ENCODE data around the gene EXT2.
A peak's percentile ranks its signal among the peaks of the same experiment; 100 is the strongest.

The EXT2 gene

DNA sequence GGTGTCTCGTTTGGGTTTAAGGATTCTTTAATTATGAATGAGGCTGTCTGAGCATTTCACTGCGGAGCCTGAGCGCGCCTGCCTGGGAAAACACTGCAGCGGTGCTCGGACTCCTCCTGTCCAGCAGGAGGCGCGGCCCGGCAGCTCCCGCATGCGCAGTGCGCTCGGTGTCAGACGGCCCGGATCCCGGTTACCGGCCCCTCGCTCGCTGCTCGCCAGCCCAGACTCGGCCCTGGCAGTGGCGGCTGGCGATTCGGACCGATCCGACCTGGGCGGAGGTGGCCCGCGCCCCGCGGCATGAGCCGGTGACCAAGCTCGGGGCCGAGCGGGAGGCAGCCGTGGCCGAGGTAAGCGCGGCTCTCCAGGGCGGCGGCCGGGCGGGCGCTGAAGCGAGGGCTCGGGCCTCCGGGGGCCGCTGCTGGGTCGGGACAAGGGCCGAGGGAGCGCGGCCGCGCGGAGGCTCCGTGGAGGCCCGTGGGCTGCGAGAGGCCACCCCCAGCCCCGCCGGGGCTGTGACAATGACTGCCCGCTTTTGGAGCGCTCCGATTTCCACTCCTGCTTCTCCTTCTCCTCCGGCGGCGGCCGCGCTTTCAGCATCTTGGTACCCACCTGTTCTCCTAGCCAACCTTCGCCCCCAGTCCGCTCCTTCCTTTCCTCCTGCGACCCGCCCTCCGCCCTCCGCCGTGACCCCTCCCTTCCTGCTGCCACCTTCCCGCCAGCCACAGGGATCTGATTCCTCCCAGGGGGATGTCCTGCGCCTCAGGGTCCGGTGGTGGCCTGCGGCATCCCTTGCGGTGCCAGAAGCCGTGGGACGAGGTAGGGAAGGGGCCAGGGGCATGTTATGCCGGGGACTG is at the start of gene EXT2:
Gene EXT2 (plus strand): TSS at position 173 of the 854 bp plus-strand sequence. CDS start 12,035 bp downstream, outside the sequence.
- peak; percentile 92 for DNase-seq

GRCh38 chr11:44046182-44046581 is 49.3 kb upstream of the EXT2 start:
- DNase-seq, result no peak

GRCh38 chr11:44047298-44047697 is 48.2 kb upstream of the EXT2 start:
- no peak for DNase-seq

DNA sequence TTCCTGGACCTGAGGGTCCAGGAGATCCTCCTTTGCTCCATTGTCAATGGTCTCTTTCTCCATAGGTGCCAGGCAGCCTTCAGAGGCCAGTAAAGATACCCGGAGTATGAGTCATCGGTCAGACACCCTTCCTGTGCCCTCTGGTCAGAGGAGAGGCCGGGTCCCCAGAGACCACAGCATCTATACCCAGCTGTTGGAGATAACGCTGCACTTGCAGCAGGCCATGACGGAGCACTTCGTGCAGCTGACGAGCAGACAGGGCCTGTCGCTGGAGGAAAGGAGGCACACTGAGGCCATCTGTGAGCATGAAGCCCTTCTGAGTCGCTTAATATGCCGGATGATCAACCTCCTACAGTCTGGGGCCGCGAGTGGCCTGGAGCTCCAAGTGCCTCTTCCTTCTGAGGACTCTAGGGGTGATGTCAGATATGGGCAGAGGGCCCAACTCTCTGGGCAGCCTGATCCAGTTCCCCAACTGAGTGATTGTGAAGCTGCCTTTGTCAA is 47.5 kb upstream of the EXT2 start, which contains the start of gene ACCSL:
Gene ACCSL (plus strand): TSS at position 51 of the 501 bp plus-strand sequence. CDS start 56 bp downstream, at position 107.
- DNase-seq, result no peak

DNA sequence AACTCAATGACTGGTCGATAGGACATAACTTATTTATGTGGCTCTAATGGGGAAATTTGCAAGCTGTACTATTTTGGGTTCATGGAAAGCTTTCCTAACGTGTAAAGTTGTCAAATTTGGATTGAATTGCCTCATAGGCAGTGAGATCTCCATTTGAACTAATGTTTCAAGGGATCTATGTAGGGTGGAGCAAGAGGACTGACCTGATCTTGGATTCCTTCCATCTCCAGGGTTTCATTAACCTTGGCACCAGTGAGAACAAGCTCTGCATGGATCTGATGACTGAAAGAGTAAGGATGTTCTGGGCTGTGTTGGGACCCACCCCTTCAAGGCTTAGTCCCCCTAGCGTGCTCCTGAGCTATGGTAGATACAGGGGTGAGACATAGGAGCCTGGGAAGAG is 45.6 kb upstream of the EXT2 start:
- no peak for DNase-seq

- no peak for DNase-seq
These were observed 44.3 kb upstream of the EXT2 start for GRCh38 chr11:44051171-44051570.

GRCh38 chr11:44057340-44057739 is 38.1 kb upstream of the EXT2 start:
- no peak for DNase-seq

DNA sequence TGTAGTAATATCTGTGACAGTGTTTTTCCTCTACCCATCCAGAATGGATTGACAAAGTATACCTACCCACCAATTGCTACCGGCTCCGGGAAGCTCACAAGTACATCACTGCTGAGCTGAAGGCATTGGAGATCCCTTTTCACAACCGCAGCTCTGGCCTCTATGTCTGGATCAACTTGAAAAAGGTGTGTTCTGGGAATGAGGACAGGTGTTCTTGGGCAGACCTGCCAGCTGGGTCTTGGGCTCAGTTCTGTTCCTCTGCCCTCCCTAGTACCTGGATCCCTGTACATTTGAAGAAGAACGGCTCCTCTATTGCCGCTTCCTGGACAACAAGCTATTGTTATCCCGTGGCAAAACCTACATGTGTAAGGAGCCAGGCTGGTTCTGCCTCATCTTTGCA is 37.2 kb upstream of the EXT2 start:
- no peak for DNase-seq

DNA sequence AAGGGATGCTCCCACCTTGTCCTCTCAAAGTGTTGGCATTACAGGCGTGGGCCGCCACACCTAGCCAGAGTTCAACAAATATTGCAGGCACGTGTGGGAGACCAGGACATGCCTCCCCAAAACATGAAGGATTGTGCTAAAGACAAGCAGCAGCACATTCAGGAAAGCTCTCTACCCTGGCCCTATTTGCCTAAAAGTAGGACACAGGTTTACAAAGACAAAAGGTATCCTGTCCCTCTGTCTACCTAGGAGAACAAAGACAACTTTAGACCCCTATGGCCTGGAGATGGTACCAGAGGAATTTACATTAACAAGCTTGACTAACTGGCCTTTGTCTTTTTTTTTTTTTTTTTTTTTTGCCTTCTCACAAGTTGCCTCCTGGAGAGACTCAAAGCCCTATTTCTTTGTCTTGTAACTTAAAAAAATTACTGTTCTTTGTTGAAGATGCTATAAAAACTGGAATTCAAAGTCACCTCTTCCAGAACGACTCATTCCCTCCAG is 30.3 kb upstream of the EXT2 start:
- DNase-seq, result no peak

GRCh38 chr11:44065841-44066731 is 29.4 kb upstream of the EXT2 start, which contains the start of gene ACCS:
Gene ACCS (plus strand): TSS chr11:44066270. CDS start chr11:44067628, 1,358 bp downstream.
- peak; percentile 92 for DNase-seq

DNA sequence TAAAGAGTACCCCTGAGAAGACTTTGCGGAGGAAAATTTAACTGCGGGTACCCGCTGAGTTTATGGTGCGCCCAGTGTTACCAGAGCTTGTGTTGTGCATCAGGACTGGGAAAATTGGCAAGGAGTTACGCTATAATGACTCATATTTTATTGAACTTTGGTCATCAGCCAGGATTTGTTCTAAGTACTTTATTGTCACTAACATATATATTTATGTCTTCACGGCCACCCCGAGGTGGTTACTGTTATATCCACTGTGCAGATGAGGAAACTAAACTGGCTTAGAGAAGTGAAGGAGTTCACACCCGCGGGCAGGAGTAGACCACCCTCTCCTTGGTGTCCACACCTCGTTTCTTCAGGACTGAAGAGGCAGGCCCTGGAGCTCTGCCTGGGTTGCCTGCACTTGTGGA is 28.7 kb upstream of the EXT2 start:
- DNase-seq, result peak; percentile 52

DNA sequence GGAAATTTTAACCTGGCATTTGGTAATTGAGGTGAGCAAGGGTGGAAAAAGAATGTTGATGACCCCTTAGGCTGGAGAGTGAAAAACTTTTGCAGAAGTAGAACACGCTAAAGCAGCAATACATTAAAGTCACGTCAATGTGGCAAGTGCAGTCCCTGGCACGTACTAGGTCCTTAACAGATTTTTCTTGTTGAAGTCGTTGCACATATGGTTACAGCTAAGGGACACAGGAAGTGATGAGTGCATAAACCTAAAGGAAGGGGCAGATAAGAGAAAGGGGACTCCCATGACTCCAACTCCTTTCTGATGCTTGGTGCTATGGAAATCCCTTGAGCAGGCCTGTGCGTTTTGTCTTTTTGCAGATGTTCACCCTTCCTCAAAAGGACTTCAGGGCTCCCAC is 28.2 kb upstream of the EXT2 start:
- peak; percentile 52 for DNase-seq

DNA sequence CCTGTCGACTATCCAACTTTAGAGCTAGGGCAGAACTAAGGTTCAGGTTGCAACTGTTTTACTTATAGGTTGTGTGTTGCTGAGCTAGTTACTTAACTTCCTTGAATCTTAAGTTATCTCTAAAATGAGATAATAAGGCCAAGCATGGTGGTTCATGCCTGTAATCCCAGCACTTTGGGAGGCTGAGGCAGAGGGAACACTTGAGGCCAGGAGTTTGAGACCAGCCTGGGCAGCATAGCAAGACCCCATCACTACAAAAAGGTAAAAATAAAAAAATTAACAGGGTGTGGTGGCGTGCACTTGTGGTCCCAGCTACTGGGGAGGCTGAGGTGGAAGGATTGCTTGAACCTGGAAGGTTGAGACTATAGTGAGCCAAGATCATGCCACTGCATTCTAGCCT is 27.3 kb upstream of the EXT2 start:
- DNase-seq, result no peak

GRCh38 chr11:44071157-44071556 is 24.3 kb upstream of the EXT2 start:
- DNase-seq, result no peak

- DNase-seq, result no peak
These were observed 22.5 kb upstream of the EXT2 start for GRCh38 chr11:44072757-44073658.

- DNase-seq, result no peak
These were observed 16.7 kb upstream of the EXT2 start for GRCh38 chr11:44078794-44079193.

DNA sequence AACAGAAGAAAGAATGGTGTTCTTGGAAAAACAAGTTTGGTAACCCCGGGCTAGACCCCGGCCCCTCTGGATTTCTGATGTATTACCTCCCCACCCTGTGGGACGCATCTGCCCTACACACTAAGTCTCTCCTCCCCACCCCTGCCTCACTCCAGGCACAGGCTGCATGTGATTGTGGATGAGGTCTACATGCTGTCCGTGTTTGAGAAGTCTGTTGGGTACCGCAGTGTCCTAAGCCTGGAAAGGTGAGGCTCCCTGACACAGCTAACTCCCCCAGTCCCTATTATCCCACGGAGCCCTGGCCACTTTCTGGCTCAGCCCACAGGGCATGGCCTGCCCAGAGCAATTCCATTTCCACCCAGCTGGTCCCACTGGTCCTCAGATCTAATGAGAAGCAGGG is 16.1 kb upstream of the EXT2 start:
- DNase-seq, result no peak

DNA sequence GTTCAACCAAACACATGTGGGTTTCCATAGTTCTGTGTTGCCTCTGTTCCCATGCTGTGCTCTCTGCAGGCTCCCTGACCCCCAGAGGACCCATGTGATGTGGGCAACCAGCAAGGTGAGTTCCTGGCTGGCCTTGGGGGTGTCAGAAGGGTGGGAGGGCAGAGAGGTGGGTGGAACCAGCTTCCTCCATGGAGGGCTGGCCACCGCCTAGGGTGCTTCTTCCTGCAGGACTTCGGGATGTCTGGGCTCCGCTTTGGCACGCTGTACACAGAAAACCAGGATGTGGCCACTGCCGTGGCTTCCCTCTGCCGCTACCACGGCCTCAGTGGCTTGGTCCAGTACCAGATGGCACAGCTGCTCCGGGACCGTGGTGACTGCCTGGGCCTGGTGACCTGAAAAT is 14.5 kb upstream of the EXT2 start:
- DNase-seq, result no peak

- DNase-seq, result no peak
These were observed 12.8 kb upstream of the EXT2 start for GRCh38 chr11:44082645-44083044.

GRCh38 chr11:44083433-44083832 is 12.0 kb upstream of the EXT2 start:
- DNase-seq, result no peak

DNA sequence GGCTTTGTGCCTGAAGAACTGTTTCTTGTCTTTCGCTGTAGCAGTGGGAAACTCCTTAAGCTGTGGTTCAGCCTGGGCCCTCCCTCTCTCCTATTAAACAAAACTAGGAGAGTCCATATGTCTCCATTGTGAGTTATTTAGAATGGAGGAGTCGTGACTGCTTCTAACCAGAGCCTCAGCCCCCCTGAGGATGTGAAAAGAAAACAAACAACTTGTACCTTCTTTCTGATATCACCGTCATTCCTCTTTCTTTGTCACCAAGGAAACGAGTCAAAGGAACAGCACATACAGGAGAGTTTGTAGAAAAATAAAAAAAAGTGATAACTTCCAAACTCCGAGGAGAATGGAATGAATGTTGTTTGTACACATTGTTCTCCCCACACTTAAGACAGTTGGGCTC is 11.6 kb upstream of the EXT2 start:
- no peak for DNase-seq

DNA sequence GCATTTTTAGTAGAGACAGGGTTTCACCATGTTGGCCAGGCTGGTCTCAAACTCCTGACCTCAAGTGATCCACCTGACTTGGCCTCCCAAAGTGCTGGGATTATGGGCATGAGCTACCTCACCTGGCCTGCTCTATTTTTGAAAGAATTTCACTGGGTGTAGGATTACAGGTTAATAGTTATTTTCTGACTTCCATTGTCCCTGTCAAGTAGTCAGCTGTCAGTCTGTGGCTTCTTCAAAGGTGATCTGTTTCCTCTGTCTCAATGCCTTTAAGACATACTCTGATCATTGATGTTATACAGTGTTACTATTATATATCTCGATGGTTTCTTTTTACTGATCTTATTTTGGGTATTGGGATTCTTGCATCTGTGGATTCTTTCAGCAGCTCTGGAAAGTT is 10.1 kb upstream of the EXT2 start:
- no peak for DNase-seq

Measured in suppressor macrophage treated with lipopolysaccharide for 4 hours (primary cell).